Tibial artery (tissue), 4 donors: ENCODE data around the gene PLA2G4B.

ENCODE experiments used
- DNase-seq, 2 donors: peaks; one replicate each; pipeline ENCODE4 v3.0.0-alpha.2; 2019
- H3K27ac ChIP-seq, 2 donors: fragments of 200-600 bp; sonication (generic) in 1 of 2; 1 replicate in 1 of 2; 2 replicates in 1 of 2; pipeline ENCODE4 v1.5.1; 2018 to 2019; ENCODE audit warnings: mild to moderate bottlenecking in 1 of 2
- H3K27me3 ChIP-seq, 2 donors: fragments of 200-600 bp; sonication (generic) in 1 of 2; one replicate each; pipeline versions ENCODE4 v1.5.1 to v1.6.0; 2016 to 2019
- H3K36me3 ChIP-seq, 3 donors: fragments of 200-600 bp; sonication (generic) in 2 of 3; one replicate each; pipeline ENCODE4 v1.5.1; 2016 to 2019; ENCODE audit warnings: mild to moderate bottlenecking in 2 of 3
- H3K4me1 ChIP-seq, 4 donors: fragments of 200-600 bp; sonication (generic) in 2 of 4; 1 replicate in 3 of 4; 2 replicates in 1 of 4; pipeline ENCODE4 v1.5.1; 2016 to 2019
- H3K4me3 ChIP-seq, 2 donors: fragments of 200-600 bp; sonication (generic) in 1 of 2; 1 replicate in 1 of 2; 2 replicates in 1 of 2; pipeline ENCODE4 v1.5.1; 2018 to 2019; ENCODE audit warnings: mild to moderate bottlenecking in 2 of 2
- H3K9me3 ChIP-seq, 3 donors: fragments of 200-600 bp; sonication (generic) in 1 of 3; one replicate each; pipeline ENCODE4 v1.5.1; 2016 to 2019
- intact Hi-C: fragments of 100-400 bp; cut with DNase I; formaldehyde crosslinking; loops from one replicate; pipeline ENCODE4 v1.15.0; 2023; ENCODE audit warnings: low total_unique reads
- TF ChIP-seq, protein P1 (sequence below), 2 experiments: fragments of 200-600 bp in 1 of 2; fragments of 450-650 bp in 1 of 2; IDR thresholded peaks; one replicate each; pipeline ENCODE4 v1.5.1; 2017 to 2019; ENCODE audit warnings: antibody characterized with exemption in 2 of 2, mild to moderate bottlenecking in 1 of 2, moderate library complexity in 1 of 2

PLA2G4B gene

DNA sequence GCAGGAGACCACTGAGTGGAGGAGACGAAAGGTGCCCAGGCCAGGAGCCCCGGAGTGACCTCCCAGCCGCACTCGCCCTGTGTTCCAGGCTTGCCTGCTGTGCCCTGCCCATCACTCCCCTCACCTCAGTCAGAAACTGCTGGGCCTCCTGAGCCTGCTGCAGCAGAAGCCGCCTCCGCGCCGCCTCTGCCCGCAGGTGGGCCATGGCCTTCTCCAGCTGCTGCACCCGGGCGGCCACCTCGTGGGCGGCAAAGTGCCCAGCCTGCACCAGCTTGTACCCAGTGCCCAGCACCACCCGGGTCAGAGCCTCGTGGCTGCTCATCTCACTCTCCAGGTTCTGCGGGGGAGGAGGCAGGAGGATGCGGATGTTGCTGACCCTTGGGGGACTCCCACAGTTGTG is 17.6 kb downstream of the PLA2G4B start:
- peaks cover 0 to 54% of the 10 kb centered on the region in 2 donors for H3K27me3 ChIP-seq
- DNase-seq, result no peak

DNA sequence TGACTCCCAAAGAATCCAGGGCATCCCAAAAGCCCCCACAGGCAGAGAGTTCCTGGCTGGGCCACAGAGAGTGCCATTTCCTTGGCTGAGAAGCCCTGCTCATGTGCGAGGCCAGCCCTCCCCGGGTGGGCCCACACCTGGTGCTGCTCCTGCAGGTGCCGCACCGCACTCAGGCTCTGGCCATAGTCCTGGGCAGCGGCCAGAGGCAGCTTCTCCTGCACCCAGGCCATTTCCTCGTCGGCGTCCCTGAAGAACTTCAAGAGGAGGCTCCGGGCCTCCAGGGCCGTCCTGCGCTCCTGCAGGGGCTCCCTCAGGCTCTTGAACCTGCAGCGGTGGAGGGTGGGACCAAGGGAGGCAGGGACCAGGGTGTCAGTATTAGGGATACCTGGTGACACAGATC is 18.1 kb downstream of the PLA2G4B start:
- Histone ChIP-seq H3K27me3 (peaks cover 0 to 51% of the 10 kb centered on the region in 2 donors), H3K9me3 (no peaks in the 10 kb centered on the region), H3K4me1 (no peaks in the 10 kb centered on the region), H3K36me3 (no peaks in the 10 kb centered on the region), H3K4me3 (no peak overlapping the region), H3K27ac (no peak overlapping the region)
- intact Hi-C loops, result no loop called here
- TF ChIP-seq, protein P1, sequence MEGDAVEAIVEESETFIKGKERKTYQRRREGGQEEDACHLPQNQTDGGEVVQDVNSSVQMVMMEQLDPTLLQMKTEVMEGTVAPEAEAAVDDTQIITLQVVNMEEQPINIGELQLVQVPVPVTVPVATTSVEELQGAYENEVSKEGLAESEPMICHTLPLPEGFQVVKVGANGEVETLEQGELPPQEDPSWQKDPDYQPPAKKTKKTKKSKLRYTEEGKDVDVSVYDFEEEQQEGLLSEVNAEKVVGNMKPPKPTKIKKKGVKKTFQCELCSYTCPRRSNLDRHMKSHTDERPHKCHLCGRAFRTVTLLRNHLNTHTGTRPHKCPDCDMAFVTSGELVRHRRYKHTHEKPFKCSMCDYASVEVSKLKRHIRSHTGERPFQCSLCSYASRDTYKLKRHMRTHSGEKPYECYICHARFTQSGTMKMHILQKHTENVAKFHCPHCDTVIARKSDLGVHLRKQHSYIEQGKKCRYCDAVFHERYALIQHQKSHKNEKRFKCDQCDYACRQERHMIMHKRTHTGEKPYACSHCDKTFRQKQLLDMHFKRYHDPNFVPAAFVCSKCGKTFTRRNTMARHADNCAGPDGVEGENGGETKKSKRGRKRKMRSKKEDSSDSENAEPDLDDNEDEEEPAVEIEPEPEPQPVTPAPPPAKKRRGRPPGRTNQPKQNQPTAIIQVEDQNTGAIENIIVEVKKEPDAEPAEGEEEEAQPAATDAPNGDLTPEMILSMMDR (IDR thresholded peaks at IDR 0.05), result no peak
- DNase-seq, result no peak

More for the DNA sequence above, 17.6 kb downstream of the PLA2G4B start:
- Histone ChIP-seq H3K9me3 (no peaks in the 10 kb centered on the region), H3K36me3 (no peaks in the 10 kb centered on the region), H3K27ac (no peak overlapping the region), H3K4me3 (no peak overlapping the region), H3K4me1 (no peaks in the 10 kb centered on the region)
- intact Hi-C loops, result no loop called here
- TF ChIP-seq, protein P1 (IDR thresholded peaks at IDR 0.05), result no peak

DNA sequence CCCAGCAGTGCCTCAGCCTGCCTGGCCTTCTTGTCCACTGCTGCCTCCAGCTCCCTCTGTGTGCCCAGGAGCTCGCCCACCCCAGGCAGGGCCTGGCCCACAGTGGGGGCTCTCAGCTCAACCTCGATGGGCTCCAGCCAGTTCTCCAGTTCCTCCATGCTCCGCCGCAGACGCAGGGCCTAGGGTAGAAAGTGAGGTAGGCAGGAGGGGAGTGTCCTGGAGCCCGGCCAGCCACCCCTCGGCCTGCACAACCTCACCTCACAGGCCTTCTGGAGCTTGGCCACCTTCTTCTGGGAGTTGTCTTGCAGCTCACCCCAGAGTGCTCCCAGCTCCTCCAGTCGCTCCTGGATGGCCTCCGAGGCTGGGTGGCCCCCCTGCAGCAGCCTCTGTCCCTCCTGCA is 18.7 kb downstream of the PLA2G4B start:
- no peak for DNase-seq
- Histone ChIP-seq H3K4me1 (no peaks in the 10 kb centered on the region), H3K4me3 (no peak overlapping the region), H3K36me3 (no peaks in the 10 kb centered on the region), H3K9me3 (no peaks in the 10 kb centered on the region), H3K27me3 (peaks cover 0 to 45% of the 10 kb centered on the region in 2 donors), H3K27ac (no peak overlapping the region)
- TF ChIP-seq, protein P1 (IDR thresholded peaks at IDR 0.05), result no peak
- intact Hi-C loops, result no loop called here

DNA sequence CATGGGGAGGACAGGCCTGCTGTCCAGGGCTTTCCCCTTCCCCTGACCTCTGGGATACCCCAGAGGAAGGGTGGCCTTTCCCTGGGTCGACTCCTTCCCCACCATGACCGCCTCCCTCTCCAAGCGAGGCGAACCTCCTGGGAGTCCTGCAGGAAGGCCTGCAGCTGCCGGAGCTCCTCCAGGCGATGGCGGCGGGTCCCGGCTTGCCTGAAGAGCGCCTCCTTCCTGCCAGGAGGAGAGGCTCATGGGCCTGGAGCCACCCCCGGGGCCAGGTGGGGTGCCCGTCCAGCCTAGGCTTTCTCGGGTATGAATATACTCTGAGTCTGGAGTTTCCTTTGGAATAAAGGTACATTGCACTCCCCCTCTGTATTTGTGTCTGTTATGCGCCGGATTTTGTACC is 20.1 kb downstream of the PLA2G4B start:
- no peaks in the 10 kb centered on the region for H3K4me1 ChIP-seq
- no peak for DNase-seq
- H3K4me3 ChIP-seq, result no peak overlapping the region
- TF ChIP-seq, protein P1 (IDR thresholded peaks at IDR 0.05), result no peak
- intact Hi-C loops, result no loop called here
- H3K9me3 ChIP-seq, result no peaks in the 10 kb centered on the region
- peaks cover 0 to 31% of the 10 kb centered on the region in 2 donors for H3K27me3 ChIP-seq
- H3K27ac ChIP-seq, result no peak overlapping the region
- H3K36me3 ChIP-seq, result no peaks in the 10 kb centered on the region

DNA sequence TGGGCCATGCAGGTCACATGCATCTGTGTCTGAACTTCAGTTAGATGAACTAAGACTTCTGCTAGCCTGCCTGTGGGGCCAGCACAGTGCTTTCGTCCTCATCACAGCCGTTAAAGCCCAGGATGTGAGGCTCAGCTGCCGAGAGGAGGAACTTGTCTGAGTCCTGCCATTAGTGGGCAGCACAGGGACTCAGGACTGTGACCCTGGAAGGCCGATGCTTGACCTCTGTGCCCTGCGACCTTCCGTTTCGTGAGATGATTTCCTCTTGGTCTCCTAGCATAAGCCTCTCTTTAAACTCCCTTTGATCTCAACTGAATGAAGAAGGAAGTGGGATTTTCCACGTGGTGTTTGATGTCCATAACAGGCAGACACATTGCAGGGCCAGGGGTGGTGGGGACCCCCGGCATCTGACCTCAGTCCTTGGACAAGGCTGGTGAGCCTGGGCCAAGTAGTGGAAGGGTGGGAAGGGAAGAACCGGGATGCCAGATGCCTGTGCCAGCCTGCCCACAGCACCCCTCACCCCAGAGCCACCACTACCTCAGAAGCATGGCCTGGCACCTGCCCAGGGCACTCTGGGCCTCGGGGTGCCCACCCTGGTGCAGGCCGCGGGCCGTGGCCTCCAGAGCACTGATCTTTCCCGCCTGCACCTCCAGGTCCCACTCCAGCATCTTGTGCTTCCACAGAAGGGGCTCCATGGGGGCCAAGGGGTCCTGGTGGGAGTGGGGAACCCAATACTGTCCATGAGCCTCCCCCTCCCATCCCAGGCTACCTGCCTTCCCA is 21.6 kb downstream of the PLA2G4B start:
- Histone ChIP-seq H3K4me1 (no peaks in the 10 kb centered on the region), H3K36me3 (no peaks in the 10 kb centered on the region), H3K4me3 (no peak overlapping the region), H3K27me3 (peaks cover 0 to 16% of the 10 kb centered on the region in 2 donors), H3K27ac (no peak overlapping the region), H3K9me3 (no peaks in the 10 kb centered on the region)
- TF ChIP-seq, protein P1 (IDR thresholded peaks at IDR 0.05), result no peak
- DNase-seq, result no peak
- intact Hi-C loops, result no loop called here
